KG1 (cell line): ENCODE measurements around the gene DNAJB6.

Experiments
- DNase-seq: peaks from one replicate; lab custom pipeline; 2025; lab: John Stamatoyannopoulos, UW

Gene DNAJB6

GRCh38 chr7:157428554-157428945, 91.7 kb downstream of the DNAJB6 start:
- no peak for DNase-seq

- DNase-seq = no peak
Observed at GRCh38 chr7:157429001-157429679, 92.3 kb downstream of the DNAJB6 start.

GRCh38 chr7:157429680-157430224, 92.9 kb downstream of the DNAJB6 start:
- no peak for DNase-seq

DNA sequence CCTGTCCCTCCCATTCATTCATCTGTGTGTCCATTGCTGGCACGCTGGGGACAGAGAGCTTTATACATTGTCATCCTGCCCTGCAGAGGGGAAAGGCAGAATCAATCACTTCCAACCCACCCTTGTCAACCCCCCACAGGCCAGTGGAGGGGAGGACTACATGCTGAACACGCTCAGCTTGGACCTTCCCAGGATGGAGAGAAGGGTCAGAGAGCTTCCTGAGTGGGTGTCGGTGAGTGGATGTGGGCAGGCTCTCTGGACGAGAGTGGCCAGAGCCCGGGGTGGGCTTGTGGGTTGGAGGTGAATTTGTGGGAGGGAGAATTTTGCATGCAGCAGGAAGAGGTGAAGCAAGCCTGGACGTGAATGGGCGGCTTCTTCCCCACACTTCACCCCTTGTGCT, 93.9 kb downstream of the DNAJB6 start:
- no peak for DNase-seq

GRCh38 chr7:157431173-157431950, 94.6 kb downstream of the DNAJB6 start:
- no peak for DNase-seq

DNA sequence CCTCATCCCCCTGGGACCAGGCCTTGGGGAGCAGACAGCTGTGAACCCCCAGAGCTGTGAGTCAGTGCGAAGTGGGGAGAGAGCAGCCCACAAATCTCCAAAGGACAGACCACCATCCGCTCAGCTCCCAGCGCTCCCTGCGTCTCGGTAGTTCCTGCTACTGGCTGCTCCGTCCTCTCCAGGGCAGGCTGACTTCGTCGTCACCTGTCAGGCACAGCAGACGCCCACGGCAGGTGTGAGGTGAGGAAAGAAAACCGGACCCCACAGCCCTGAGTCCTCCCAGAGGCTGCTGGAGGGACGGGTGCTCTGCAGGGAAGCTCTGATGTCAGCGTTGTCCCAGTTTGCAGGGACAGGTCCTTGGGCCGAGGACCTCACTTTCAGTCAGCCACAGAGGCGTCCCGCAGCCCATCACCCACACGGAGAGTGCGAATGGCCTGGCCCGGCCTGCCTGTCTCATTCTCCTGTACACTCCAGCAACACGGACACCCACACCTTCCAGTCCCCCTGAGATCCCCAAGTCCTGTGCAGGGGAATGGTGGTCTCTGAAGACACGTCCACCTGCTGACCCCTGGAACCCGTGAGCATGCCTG, 95.2 kb downstream of the DNAJB6 start:
- no peak for DNase-seq

GRCh38 chr7:157432541-157432956, 95.7 kb downstream of the DNAJB6 start:
- no peak for DNase-seq

GRCh38 chr7:157432957-157433576, 96.3 kb downstream of the DNAJB6 start:
- peak; percentile 45 for DNase-seq

DNA sequence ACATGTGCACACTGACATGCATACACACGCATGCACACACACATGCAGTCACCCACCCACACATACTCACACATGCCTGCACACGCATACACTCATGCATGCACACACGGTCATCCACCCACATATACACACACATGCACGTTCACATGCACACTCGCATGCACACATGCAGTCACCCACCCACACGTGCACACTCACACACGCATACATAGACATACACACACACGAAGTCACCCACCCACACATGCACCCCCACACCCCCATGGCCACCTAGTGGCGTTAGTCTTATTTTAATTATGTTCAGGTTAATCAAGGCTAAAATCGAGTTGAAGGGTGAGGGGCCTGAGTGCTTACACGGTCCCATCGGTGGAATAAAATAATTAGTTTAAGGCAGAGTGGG, 96.8 kb downstream of the DNAJB6 start:
- DNase-seq = no peak

DNA sequence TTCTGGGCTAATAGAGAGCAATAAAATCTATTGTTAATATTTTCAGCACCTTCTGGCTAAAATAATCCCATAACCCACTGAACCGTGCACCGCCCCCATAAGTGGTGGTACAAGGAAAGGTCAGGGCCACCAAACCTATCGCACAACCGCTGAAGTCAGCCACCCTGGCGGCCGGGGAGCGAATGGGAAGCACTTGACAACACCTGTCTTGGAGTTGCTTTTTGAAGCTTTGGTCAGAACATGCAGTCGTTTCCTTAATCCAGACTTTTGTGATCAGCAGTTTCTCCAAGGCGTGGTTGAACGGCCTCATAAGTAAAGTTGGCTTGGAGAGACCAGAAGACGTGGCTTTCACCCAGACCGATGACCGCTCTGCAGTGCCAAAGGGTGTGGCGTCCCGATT, 97.4 kb downstream of the DNAJB6 start:
- no peak for DNase-seq

DNA sequence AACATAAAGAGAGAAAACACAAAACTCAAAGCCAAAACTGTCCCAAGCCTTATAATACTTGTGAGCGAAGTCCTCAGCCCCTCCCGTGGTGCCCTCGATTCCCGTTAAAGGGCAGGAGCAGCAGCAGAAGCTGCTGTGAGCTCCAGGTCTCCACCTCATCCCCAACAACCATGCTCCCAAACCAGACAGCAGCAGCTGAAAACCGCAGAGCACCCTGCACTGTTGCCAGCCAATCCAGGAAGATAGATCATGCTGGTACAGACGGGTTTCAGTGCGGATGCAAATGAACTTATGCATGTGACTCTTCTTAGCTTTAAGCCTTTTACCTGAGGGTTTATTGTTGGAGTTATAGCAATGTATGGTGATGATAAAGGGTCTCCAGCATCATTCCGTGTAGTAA, 97.9 kb downstream of the DNAJB6 start:
- no peak for DNase-seq

- no peak for DNase-seq
Observed at GRCh38 chr7:157436076-157436475, 99.3 kb downstream of the DNAJB6 start.

- no peak for DNase-seq
Observed at GRCh38 chr7:157436763-157437480, 100.1 kb downstream of the DNAJB6 start.

GRCh38 chr7:157437519-157438061, 100.8 kb downstream of the DNAJB6 start:
- DNase-seq = no peak

GRCh38 chr7:157438121-157439025, 101.6 kb downstream of the DNAJB6 start:
- no peak for DNase-seq

DNA sequence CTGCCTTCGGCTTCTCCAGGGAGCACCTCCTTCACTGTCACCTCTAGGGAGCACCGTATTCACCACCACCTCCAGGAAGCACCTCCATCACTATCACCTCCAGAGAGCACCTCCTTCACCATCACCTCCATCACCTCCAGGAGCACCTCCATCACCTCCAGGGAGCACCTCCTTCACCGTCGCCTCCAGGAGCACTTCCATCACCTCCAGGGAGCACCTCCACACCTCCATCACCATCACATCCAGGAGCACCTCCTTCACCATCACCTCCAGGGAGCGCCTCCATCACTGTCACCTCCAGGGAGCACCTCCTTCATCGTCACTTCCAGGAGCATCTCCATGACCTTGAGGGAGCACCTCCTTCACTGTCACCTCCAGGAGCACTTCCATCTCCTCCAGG, 102.3 kb downstream of the DNAJB6 start:
- no peak for DNase-seq

DNA sequence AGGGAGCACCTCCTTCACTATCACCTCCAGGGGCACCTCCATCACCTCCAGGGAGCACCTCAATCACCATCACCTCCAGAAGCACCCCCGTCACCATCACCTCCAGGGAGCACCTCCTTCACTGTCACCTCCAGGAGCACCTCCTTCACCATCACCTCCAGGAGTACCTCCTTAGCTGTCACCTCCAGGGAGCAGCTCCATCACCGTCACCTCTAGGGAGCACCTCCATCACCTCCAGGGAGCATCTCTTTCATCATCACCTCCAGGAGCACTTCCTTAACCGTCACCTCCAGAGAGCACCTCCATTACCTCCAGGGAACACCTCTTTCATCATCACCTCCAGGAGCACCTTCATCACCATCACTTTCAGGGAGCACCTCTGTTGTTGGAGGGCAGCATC, 103.0 kb downstream of the DNAJB6 start:
- no peak for DNase-seq

DNA sequence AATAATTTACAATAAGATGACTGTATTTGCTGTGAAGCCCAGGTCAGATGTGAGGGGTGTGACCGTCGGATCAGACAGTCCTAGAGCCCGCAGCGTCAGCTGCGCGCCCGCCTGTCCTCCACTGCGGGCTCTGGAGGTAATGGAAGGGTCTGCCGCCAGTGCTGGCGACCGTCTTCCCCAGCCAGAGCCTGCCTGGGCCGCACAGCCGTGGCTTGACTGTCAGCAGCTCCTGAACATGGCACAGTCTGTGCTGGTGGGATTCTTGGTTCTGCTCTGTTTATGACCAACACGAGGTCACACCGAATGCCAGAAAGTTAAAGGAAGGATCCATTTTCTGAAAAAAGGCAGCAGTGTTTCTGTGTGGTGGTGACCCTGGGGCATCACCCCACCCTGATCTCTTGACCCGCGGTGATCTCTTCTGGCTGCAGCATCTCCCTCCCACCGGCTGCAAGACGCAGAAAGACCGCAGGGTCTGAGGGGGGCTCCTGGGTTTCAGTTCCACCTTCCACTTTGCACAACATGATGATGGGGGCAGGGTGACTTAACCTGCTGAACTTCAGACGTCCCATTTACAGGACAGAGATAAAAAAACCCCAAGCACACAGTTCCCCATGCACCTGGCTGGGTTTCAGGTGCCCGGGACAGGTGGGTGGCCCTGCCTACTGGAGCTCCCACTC, 103.7 kb downstream of the DNAJB6 start:
- DNase-seq = no peak

- no peak for DNase-seq
Observed at GRCh38 chr7:157441023-157441399, 104.2 kb downstream of the DNAJB6 start.

DNA sequence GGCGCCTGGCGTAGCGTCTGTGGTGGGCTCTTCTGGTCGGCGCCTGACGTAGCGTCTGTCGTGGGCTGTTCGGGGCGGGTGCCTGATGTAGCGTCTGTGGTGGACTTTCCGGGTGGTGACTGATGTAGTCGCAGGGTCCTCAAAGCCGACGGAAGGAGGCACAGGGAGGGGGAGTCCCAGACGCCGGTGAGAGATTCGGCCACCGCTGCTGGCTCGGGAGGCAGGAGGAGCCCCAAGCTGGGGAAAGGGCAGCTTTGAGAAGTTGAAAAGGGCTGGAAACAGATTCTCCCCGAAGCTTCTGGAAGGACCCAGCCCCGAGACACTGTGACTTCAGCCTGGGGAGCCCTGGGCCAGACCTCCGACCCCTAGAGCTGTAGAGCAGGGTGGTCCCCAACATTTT, 105.7 kb downstream of the DNAJB6 start:
- no peak for DNase-seq
